Mesenteric fat pad (tissue), 1 donor: Measurements from ENCODE around the gene BCL2L1. TPM values are rescaled to one million over a fixed set of nuclear protein-coding genes. Genes with fewer than 3 reads are reported as not detected.

Experiments
- DNase-seq: peaks from one replicate; pipeline ENCODE4 v3.0.0-alpha.2; 2020; ENCODE audit warnings: low spot score
- total RNA-seq: library from RNA; stranded (reverse); fragmentation: NEBNext Ultra II Directional; extraction: Animal tissue kit (Norgen Biotek cat#: 25700); gene quantifications from one replicate; pipeline ENCODE4 v1.2.1, GENCODE V29; 2021
- donor health status: DM: yes; HTN: yes; CAD: no.

The BCL2L1 gene
- total RNA-seq, 1 donor from 2014 or later: 135 TPM

DNA sequence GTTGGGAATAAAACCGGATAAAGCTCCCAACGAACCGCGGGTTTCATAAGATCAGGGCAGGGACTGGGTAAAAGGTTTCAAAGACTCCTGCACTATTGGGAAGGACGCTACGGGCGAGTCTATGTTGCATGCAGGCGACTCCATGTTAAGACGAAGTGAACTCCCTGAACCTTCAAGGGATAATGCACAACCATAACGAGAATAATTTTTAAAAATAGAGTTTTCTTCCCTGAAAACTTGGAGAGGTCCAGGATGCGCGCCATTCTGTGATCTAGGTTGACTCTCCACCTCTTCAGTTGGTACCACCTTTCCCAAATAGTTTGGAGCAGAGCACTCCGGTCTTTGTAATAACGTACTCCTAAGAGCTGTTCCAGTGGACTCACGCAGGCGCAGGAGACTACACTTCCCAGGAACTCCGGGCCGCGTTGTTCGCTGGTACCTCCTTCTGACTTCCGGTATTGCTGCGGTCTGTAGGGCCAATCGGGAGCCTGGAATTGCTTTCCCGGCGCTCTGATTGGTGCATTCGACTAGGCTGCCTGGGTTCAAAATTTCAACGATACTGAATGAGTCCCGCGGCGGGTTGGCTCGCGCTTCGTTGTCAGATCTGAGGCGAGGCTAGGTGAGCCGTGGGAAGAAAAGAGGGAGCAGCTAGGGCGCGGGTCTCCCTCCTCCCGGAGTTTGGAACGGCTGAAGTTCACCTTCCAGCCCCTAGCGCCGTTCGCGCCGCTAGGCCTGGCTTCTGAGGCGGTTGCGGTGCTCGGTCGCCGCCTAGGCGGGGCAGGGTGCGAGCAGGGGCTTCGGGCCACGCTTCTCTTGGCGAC lies 16.3 kb upstream of the BCL2L1 start, which contains the start of gene TPX2:
TSS of gene TPX2 (plus strand) at position 562 of the 821 bp plus-strand sequence. CDS start 18,187 bp downstream, outside the sequence.
- DNase-seq: peak; percentile 94

- DNase-seq: no peak
Measured at GRCh38 chr20:31731321-31731717, 8.7 kb upstream of the BCL2L1 start.

DNA sequence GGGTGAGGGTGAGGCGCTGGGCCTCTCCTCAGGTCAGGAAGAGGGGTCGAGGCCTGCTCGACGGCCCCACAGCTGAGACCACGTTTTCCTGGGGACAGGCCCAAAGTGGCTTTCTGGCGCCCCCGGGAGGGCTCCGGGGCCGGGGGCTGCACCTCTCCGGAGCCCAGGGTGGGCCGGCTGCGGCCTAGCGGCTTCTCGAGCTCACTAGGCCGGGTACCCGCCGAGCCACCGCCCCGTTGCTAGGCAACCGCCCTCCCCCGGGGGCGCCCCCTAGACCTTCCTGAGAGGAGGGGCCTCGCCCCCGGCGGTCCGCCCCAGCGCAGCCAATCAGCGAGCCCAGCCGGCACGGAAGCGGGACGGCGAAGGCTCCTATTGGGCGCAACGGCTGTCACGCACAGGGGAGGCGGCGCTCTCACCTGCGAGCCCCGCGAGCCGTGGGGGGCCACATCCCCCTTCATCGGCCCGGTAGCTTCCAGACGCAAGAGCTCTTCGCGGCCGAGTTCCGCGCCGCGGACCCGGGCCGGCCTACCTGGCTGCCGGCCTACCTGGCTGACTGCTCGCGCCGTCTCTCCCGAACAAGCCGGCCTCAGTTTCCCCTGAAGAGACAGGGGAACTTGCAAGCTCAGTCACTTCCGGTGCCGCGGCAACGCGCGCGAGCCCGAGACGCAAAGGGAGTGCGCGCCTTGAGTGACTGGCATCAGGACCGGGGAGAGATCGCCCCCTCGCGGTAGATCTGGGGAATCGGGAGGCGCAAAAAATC lies 831 bp upstream of the BCL2L1 start:
- peak; percentile 100 for DNase-seq

GRCh38 chr20:31723069-31723318 lies 326 bp upstream of the BCL2L1 start:
- DNase-seq: no peak

- peak; percentile 72 for DNase-seq
Measured at GRCh38 chr20:31721408-31722256, 1.0 kb downstream of the BCL2L1 start.

GRCh38 chr20:31720486-31721407 lies 1.9 kb downstream of the BCL2L1 start:
- DNase-seq: peak; percentile 74

DNA sequence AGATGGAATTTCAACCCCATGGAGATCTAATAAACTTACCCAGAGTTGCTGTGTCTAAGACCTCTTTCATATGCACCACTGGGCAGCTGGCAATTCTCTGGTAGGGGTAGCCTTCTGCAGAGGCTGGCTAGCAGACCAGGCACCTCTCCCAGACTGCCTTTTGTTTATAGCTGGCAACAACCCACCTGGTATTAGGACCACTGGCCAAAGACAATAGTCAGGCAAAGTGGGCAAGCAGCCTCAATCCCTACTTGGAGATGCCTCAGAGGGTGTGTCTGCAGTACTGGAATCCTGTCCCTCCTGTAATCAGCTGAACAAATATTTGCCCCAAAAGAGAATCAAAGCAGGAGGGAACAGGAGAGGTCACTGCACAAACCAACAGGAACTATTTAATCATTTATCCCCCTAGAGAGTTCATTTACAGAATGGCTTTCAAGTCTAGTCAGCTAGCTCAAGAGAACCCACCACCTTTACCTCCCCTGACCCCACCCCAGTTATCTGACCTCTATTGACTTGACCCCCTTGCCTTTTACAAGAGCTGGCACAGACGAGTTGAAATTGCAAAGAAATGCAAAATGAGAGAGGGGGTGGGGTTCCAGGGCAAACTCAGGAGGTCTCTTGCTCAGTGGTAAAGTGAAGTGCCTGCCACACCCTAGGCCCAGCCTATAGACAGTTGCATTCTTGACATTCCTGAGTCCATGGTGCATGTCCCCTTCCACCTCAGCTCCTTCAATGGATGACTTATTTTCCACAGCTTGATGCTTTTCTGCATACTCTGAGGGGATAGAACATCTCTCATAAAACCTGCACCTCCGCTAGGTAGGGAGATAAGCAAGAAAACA lies 2.8 kb downstream of the BCL2L1 start:
- DNase-seq: peak; percentile 49

DNA sequence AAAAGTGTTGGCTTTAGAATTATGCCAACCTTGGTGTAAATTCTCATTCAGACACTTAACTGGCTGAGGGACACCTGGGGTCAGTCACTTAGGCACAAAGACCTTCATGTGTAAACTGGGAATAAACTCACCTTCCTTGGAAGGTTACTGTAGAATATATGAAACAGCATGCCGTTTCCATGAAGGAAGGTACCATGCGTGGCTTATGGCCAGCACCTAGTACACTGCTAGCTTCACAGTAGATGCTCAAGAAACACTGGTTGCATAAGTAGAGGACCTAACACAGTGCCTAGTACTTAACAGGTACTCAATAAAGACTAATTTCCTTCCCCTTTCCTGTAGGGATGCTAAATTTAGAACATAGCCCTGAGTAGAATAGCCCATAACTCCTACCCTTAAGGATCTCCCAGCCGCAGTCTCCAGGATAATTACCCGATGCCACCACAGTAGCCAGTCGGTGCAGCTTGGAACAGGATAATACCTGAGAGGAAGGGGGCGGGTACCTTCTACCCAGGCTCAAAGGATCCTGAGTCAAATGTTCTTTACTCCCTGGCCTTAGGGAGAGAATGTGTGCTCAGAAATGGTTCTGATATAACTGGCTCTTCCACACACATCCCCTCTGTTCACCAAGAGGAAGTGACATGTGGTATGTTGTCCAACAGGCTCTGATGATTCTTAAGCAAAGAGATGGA lies 3.6 kb downstream of the BCL2L1 start:
- DNase-seq: peak; percentile 20

DNA sequence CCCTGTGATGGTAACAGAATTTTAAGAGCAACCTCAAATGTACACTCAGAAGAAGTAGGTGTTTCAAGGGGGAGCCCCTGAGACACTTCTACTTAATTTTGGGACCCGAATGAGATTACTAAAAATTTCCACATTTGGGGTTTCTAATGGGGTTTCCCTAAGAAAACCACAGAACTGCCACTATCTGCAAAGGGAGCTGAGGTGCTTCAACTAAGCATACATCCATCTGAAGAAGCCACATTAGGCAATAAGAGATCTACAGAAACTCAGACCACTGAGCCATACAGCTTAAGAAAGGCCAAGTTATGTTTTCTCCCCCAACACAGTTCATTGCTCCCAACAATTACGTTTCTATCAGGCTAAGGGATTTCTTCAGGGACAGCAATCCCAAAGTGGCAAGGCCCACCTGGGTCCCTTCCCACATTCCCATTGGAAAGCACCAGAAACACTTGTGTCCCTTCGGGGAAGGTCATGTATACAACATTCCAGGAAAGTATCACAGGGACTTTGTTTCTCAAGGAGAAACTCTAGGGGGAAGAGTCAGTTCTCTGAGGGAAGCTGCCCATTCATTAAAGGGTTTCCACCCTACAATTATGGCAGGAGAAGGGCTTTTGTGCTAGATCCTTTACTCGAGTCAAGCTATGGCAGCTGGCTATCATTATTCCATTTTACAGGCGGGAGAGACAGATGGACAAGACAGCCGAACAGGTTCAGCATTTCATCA lies 5.0 kb downstream of the BCL2L1 start:
- no peak for DNase-seq

DNA sequence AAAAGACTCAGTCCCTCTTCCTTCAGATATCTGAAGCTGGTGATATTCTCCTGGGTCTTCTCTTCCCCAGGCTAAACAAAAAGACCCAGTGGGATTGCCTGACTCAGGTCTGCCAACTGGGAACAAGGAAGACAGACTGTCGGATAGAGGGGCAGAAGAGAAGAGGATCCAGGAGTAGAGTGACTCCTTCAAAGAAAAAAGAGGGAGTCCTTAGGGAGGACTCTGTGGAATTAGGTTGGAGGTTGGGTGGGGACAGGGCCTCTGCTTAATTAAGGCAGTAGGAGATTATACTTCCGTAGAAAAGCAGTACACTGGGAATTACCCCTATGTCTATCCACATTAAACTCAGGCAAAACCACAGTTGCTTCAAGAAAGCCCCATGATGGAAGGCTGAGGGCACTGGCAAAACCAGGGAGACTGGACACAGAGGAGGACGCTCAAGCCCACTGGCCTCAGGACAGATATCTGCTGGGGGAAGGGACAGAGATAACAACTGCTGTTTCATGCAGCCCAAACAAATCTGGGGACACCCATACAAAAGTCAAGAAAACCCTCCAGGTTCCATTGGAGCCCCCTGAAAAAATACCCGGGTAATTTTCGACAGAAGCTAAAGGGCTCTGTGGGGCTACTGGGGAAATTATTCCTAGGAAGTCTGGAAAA lies 5.7 kb downstream of the BCL2L1 start:
- DNase-seq: no peak

- DNase-seq: no peak
Measured at GRCh38 chr20:31716351-31716750, 6.3 kb downstream of the BCL2L1 start.

GRCh38 chr20:31715766-31716165 lies 6.9 kb downstream of the BCL2L1 start:
- DNase-seq: no peak

- no peak for DNase-seq
Measured at GRCh38 chr20:31713312-31714273, 9.1 kb downstream of the BCL2L1 start.

- no peak for DNase-seq
Measured at GRCh38 chr20:31712564-31713311, 9.9 kb downstream of the BCL2L1 start.

- DNase-seq: no peak
Measured at GRCh38 chr20:31712112-31712553, 10.5 kb downstream of the BCL2L1 start.
